GM23338 (cell line): Measurements from ENCODE around the gene NAT14. TPM values are rescaled to one million over a fixed set of nuclear protein-coding genes. Genes with fewer than 3 reads are reported as not detected.

Source experiments
- ATAC-seq: fragments of 200-7000 bp; cut with Tn5 transposase; 3 replicates; pipeline ENCODE4 v1.9.1; 2020
- DNase-seq: peaks from one replicate; pipeline ENCODE4 v3.0.0-alpha.2; 2015; ENCODE audit warnings: low spot score
- H2AFZ ChIP-seq: fragments of 200-600 bp; sonication (generic); 2 replicates; pipeline ENCODE4 v1.8.0; 2016; ENCODE audit warnings: antibody characterized with exemption, mild to moderate bottlenecking, moderate library complexity
- H3F3A ChIP-seq: fragments of 200-600 bp; sonication (generic); replicated peaks from 2 replicates; pipeline ENCODE4 v1.8.0; 2017; ENCODE audit warnings: antibody characterized with exemption, mixed run types, low read depth
- H3K27ac ChIP-seq: fragments of 200-600 bp; sonication (generic); 2 replicates; pipeline ENCODE4 v1.6.1; 2016; ENCODE audit warnings: low read depth
- H3K27me3 ChIP-seq: fragments of 200-600 bp; sonication (generic); 2 replicates; pipeline ENCODE4 v1.8.0; 2016; ENCODE audit warnings: mild to moderate bottlenecking, mixed run types, moderate library complexity; ENCODE audit not compliant: insufficient read depth
- H3K36me3 ChIP-seq: fragments of 200-600 bp; sonication (generic); 2 replicates; pipeline ENCODE4 v1.8.0; 2016; ENCODE audit warnings: mild to moderate bottlenecking; ENCODE audit not compliant: insufficient read depth
- H3K4me1 ChIP-seq: fragments of 200-600 bp; sonication (generic); 2 replicates; pipeline ENCODE4 v1.8.0; 2016; ENCODE audit warnings: mild to moderate bottlenecking, moderate library complexity; ENCODE audit not compliant: insufficient read depth
- H3K4me2 ChIP-seq: fragments of 200-600 bp; sonication (generic); 2 replicates; pipeline ENCODE4 v1.7.1; 2017; ENCODE audit warnings: mixed run types
- H3K4me3 ChIP-seq: fragments of 200-600 bp; sonication (generic); 2 replicates; pipeline ENCODE4 v1.6.1; 2016; ENCODE audit warnings: mixed run types
- H3K79me2 ChIP-seq: fragments of 200-600 bp; sonication (generic); replicated peaks from 2 replicates; pipeline ENCODE4 v1.8.0; 2017; ENCODE audit warnings: mild to moderate bottlenecking; ENCODE audit not compliant: insufficient read depth
- H3K9me2 ChIP-seq: fragments of 200-600 bp; sonication (generic); 2 replicates; pipeline ENCODE4 v1.8.0; 2017; ENCODE audit not compliant: insufficient read depth
- H4K20me1 ChIP-seq: fragments of 200-600 bp; sonication (generic); replicated peaks from 2 replicates; pipeline ENCODE4 v1.8.0; 2017; ENCODE audit warnings: mild to moderate bottlenecking; ENCODE audit not compliant: insufficient read depth
- H3K27ac Mint-ChIP-seq: 2 replicates; pipeline ENCODE4 v1.8.0; 2020; ENCODE audit warnings: inconsistent platforms, mild to moderate bottlenecking, moderate library complexity, mixed read lengths
- H3K27me3 Mint-ChIP-seq: 3 replicates; pipeline ENCODE4 v1.8.0; 2022; ENCODE audit warnings: low read depth, mild to moderate bottlenecking, moderate library complexity, mixed read lengths, inconsistent platforms; ENCODE audit not compliant: insufficient read depth, poor library complexity
- H3K36me3 Mint-ChIP-seq: 3 replicates; pipeline ENCODE4 v1.8.0; 2021; ENCODE audit warnings: low read depth, mild to moderate bottlenecking, inconsistent platforms, moderate library complexity, mixed read lengths
- H3K4me1 Mint-ChIP-seq: 3 replicates; pipeline ENCODE4 v1.8.0; 2020; ENCODE audit warnings: mild to moderate bottlenecking, inconsistent platforms, mixed read lengths
- H3K4me3 Mint-ChIP-seq: 3 replicates; pipeline ENCODE4 v1.8.0; 2021; ENCODE audit warnings: moderate library complexity, mild to moderate bottlenecking, inconsistent platforms, mixed read lengths
- H3K9me3 Mint-ChIP-seq: 3 replicates; pipeline ENCODE4 v1.8.0; 2020; ENCODE audit warnings: moderate library complexity, mild to moderate bottlenecking, inconsistent platforms, mixed read lengths
- CREB1 ChIP-seq: fragments of 250-450 bp; sonication (Bioruptor Pico); IDR thresholded peaks from 2 replicates; pipeline ENCODE4 v1.5.0; 2020; ENCODE audit warnings: low read depth, mild to moderate bottlenecking, moderate library complexity
- CTCF ChIP-seq, 2 experiments: fragments of 200-600 bp in 1 of 2; sonication (generic) in 1 of 2; conservative IDR thresholded peaks; 2 replicates each; pipeline versions ENCODE4 v1.5.1 to v1.6.1; 2016 to 2017; ENCODE audit warnings: antibody characterized with exemption in 2 of 2, low read depth in 2 of 2, mild to moderate bottlenecking in 2 of 2, moderate library complexity in 1 of 2
- EZH2 ChIP-seq: fragments of 200-600 bp; sonication (generic); IDR thresholded peaks from one replicate; pipeline ENCODE4 v1.8.0; 2017; ENCODE audit warnings: antibody characterized with exemption, mild to moderate bottlenecking, low read depth; ENCODE audit not compliant: unreplicated experiment
- EZH2phosphoT487 ChIP-seq: fragments of 200-600 bp; sonication (generic); IDR thresholded peaks from one replicate; pipeline ENCODE4 v1.8.1; 2018; ENCODE audit warnings: antibody characterized with exemption; ENCODE audit not compliant: unreplicated experiment
- JUNB ChIP-seq: IDR thresholded peaks from one replicate; pipeline ENCODE4 v1.6.1; 2016; ENCODE audit warnings: antibody characterized with exemption; ENCODE audit not compliant: unreplicated experiment
- NANOG ChIP-seq: IDR thresholded peaks from 2 replicates; pipeline ENCODE4 v1.6.1; 2016; ENCODE audit warnings: antibody characterized with exemption, borderline replicate concordance
- POLR2AphosphoS5 ChIP-seq: IDR thresholded peaks from 2 replicates; pipeline ENCODE4 v1.6.1; 2016; ENCODE audit warnings: antibody characterized with exemption, low read depth
- REST ChIP-seq: IDR thresholded peaks from one replicate; pipeline ENCODE4 v1.6.1; 2018; ENCODE audit warnings: antibody characterized with exemption; ENCODE audit not compliant: unreplicated experiment
- ZNF114 ChIP-seq: fragments of 250-450 bp; sonication (Bioruptor Pico); IDR thresholded peaks from 2 replicates; pipeline ENCODE4 v1.5.0; 2020; ENCODE audit warnings: mild to moderate bottlenecking, moderate library complexity
- polyA plus RNA-seq: library from polyadenylated mRNA; unstranded; fragments of >200 nt; fragmentation: Nextera tagmentation; extraction: Ambion mirVana; gene quantifications from 2 replicates; pipeline ENCODE4 v1.2.1, GENCODE V29; 2016
- total RNA-seq: library from RNA; depleted of rRNA; stranded (reverse); fragments of >200 nt; shearing (Covaris generic); gene quantifications from 2 replicates; pipeline ENCODE4 v1.2.3, GENCODE V29; 2014
- TF ChIP-seq, protein P1 (sequence below): IDR thresholded peaks from 2 replicates; pipeline ENCODE4 v1.6.1; 2016; ENCODE audit warnings: antibody characterized with exemption

Gene NAT14
- total and polyA plus RNA-seq, 2 experiments from 2014 or later, result 27.8 to 39.6 TPM

- TF ChIP-seq CTCF (conservative IDR thresholded peaks at IDR 0.05; ENCODE audit: low read depth in 2 of 2), result no peak
- TF ChIP-seq EZH2phosphoT487, result no peak
- no peak for TF ChIP-seq REST
- TF ChIP-seq NANOG, result no peak
- TF ChIP-seq CREB1 (CRISPR knock-in tag), result no peak
- TF ChIP-seq, protein P1, sequence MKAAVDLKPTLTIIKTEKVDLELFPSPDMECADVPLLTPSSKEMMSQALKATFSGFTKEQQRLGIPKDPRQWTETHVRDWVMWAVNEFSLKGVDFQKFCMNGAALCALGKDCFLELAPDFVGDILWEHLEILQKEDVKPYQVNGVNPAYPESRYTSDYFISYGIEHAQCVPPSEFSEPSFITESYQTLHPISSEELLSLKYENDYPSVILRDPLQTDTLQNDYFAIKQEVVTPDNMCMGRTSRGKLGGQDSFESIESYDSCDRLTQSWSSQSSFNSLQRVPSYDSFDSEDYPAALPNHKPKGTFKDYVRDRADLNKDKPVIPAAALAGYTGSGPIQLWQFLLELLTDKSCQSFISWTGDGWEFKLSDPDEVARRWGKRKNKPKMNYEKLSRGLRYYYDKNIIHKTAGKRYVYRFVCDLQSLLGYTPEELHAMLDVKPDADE, result no peak
- TF ChIP-seq JUNB, result no peak
- TF ChIP-seq POLR2AphosphoS5, result no peak
- no peak for TF ChIP-seq ZNF114 (CRISPR knock-in tag)
These were observed 12.5 kb upstream of the NAT14 start (continued) for GRCh38 chr19:55472463-55472862.

- no peaks in the 10 kb centered on the region for H3K9me2 ChIP-seq
- Mint-ChIP-seq H3K4me1 (peaks cover 21% of the 10 kb centered on the region), H3K4me3 (no peak overlapping the region; the same call in 2 of the 3 replicates), H3K36me3 (peaks cover 4% of the 10 kb centered on the region; the same call in 1 of the 3 replicates), H3K9me3 (peaks cover 3% of the 10 kb centered on the region; the same call in 1 of the 3 replicates), H3K27ac (0 out of 2 replicates have a peak overlapping the region, but pooled peaks have one; percentile 60), H3K27me3 (peaks cover 23% of the 10 kb centered on the region)
- H3K4me3 ChIP-seq, result no peak overlapping the region
- H3K4me1 ChIP-seq, result peaks cover 13% of the 10 kb centered on the region; the same call in 1 of the 2 replicates
- peak overlapping the region; percentile 69 for H2AFZ ChIP-seq
- peaks cover 22% of the 10 kb centered on the region; the same call in 1 of the 2 replicates for H3F3A ChIP-seq
- DNase-seq (no peak), ATAC-seq (peak; percentile 17)
- H4K20me1 ChIP-seq, result no peaks in the 10 kb centered on the region
- H3K79me2 ChIP-seq, result peaks cover 9% of the 10 kb centered on the region
- no peaks in the 10 kb centered on the region for H3K27me3 ChIP-seq
- H3K4me2 ChIP-seq, result peak overlapping the region; percentile 66
- no peaks in the 10 kb centered on the region for H3K36me3 ChIP-seq
- no peak overlapping the region for H3K27ac ChIP-seq
- no peak for TF ChIP-seq EZH2
- TF ChIP-seq, protein P1, result no peak
- no peak for TF ChIP-seq JUNB
- TF ChIP-seq ZNF114 (CRISPR knock-in tag), result no peak
- no peak for TF ChIP-seq EZH2phosphoT487
These were observed 11.6 kb upstream of the NAT14 start for GRCh38 chr19:55473225-55474012.
